Activated CD8-positive, alpha-beta memory T cell treated with anti-CD3 and anti-CD28 coated beads, Interleukin-2, amount 50 U/mL, for 4 hours (primary cell): ENCODE measurements around the gene SCPEP1.

Source experiments
- DNase-seq: peaks from one replicate; pipeline ENCODE4 v3.0.0-alpha.2; 2020

The SCPEP1 gene

GRCh38 chr17:57004944-57005579 lies 27.1 kb downstream of the SCPEP1 start:
- no peak for DNase-seq

GRCh38 chr17:57006040-57006439 lies 28.1 kb downstream of the SCPEP1 start:
- no peak for DNase-seq

GRCh38 chr17:57008958-57009357 lies 31.0 kb downstream of the SCPEP1 start:
- no peak for DNase-seq

- peak; percentile 53 for DNase-seq
These were observed 32.0 kb downstream of the SCPEP1 start for GRCh38 chr17:57009737-57010445.

- no peak for DNase-seq
These were observed 32.6 kb downstream of the SCPEP1 start for GRCh38 chr17:57010487-57010886.

GRCh38 chr17:57011491-57012015 lies 33.6 kb downstream of the SCPEP1 start:
- DNase-seq, result no peak

- DNase-seq, result no peak
These were observed 38.3 kb downstream of the SCPEP1 start for GRCh38 chr17:57016071-57016763.

- DNase-seq, result no peak
These were observed 38.8 kb downstream of the SCPEP1 start for GRCh38 chr17:57016764-57017116.

GRCh38 chr17:57017625-57018024 lies 39.7 kb downstream of the SCPEP1 start:
- no peak for DNase-seq

GRCh38 chr17:57020208-57020607 lies 42.3 kb downstream of the SCPEP1 start:
- no peak for DNase-seq

GRCh38 chr17:57021226-57021940 lies 43.5 kb downstream of the SCPEP1 start:
- DNase-seq, result no peak

- no peak for DNase-seq
These were observed 47.9 kb downstream of the SCPEP1 start for GRCh38 chr17:57025876-57026275.

GRCh38 chr17:57027852-57028251 lies 49.9 kb downstream of the SCPEP1 start:
- DNase-seq, result no peak

- DNase-seq, result no peak
These were observed 54.4 kb downstream of the SCPEP1 start for GRCh38 chr17:57032343-57032742.

- no peak for DNase-seq
These were observed 55.4 kb downstream of the SCPEP1 start for GRCh38 chr17:57033296-57033695.

- no peak for DNase-seq
These were observed 57.1 kb downstream of the SCPEP1 start for GRCh38 chr17:57034807-57035754.

- no peak for DNase-seq
These were observed 58.1 kb downstream of the SCPEP1 start for GRCh38 chr17:57035971-57036481.

- DNase-seq, result no peak
These were observed 59.5 kb downstream of the SCPEP1 start for GRCh38 chr17:57037411-57037810.

- no peak for DNase-seq
These were observed 60.6 kb downstream of the SCPEP1 start for GRCh38 chr17:57038486-57038885.

GRCh38 chr17:57040571-57040970 lies 62.6 kb downstream of the SCPEP1 start:
- no peak for DNase-seq

- no peak for DNase-seq
These were observed 65.3 kb downstream of the SCPEP1 start for GRCh38 chr17:57043276-57043675.
